Measurements from ENCODE around the gene RBM42.
A peak's percentile ranks its signal among the peaks of the same experiment; 100 is the strongest.
"Not testable (repeated sequence)": the region's sequence is repeated elsewhere in the genome, so short reads cannot be mapped to it uniquely, and the experiment has no call there.

RBM42 gene

DNA sequence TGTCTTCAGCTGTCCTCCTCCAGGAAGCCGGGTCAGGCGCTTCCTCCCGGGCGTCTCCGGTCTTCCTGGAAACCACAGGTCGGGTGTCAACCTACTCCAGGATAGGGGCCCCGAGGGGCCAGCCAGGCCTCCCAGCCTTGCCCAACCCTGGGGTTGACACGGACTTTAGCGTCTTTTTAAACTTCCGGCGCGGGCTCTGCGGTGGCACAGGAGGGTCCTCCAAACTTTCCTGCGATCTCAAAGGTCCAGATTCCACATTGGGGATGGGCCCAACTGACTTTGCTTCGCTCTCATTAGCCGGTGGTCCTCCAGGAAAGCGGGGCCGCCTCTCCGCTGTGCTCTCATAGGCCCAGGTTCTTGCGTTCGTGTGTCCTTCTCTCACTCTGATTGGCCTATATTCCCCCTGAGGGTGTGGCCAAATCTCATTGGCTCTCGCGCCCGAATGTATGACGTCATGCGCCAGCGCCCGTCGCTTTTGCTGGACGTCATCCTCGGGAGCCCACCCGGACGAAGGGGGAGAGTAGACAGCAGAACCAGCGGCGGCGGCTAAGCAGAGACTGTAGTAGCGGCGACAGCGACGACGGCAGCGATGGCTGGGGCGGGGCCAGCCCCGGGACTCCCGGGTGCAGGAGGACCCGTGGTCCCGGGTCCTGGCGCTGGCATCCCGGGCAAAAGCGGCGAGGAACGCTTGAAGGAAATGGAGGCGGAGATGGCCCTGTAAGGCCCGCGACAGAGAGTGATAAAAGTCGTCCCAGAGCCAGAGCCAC, at the start of gene RBM42:
Gene RBM42 (plus strand): TSS at position 472 of the 767 bp plus-strand sequence. CDS start 118 bp downstream, at position 590.
- DNase-seq (ENCODE audit: low read depth in 2 of 2), result peak; percentile 94 to 95

- no peak for DNase-seq (ENCODE audit: low read depth in 2 of 2)
Measured at GRCh38 chr19:35582760-35583159, 46.1 kb upstream of the RBM42 start.

DNA sequence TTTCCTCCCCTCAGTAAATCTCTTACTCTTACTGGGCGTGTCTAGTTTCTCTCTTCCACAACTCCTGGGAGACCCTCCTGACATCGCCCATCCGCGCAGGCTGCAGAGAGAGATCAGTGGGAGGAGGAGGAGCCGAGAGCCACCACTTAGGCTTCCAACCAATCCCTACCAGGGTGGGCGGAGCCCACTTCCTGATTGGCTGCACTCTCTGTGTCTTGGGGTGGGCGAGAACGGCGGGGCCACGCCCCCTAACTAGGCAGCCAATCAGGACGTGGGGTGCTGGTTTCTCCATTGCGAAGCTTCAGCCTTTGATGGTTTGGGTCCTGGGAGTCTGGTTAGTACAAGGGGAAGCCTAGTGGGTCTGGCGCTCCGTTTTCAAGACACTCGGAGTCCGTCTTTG, 43.0 kb upstream of the RBM42 start, which contains the start of gene PMIS2:
Gene PMIS2 (plus strand): TSS at position 326 of the 400 bp plus-strand sequence. CDS start 87 bp downstream, outside the sequence.
- no peak for DNase-seq (ENCODE audit: low read depth in 2 of 2)

DNA sequence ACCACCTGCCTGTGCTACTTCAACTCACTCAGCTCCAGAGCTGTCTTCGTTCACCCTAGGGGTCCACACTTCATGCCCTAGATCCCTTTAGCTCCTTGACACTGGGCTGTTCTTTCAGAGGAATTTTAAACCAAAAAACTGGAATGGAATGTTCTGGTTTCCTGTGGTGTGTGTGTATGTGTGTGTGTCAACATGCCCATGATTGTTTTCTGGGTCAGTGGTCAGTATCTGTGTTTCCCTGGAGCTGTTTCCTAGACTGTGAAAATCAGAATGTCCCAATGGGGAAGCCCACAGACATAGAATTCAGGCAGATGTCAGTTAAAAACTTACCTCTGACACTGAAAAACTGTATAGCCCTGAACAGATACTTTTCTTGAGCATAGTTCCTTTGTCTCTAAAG, 41.5 kb upstream of the RBM42 start:
- no peak for DNase-seq (ENCODE audit: low read depth in 2 of 2)

GRCh38 chr19:35590875-35591274, 38.0 kb upstream of the RBM42 start:
- no peak for DNase-seq (ENCODE audit: low read depth in 2 of 2)

DNA sequence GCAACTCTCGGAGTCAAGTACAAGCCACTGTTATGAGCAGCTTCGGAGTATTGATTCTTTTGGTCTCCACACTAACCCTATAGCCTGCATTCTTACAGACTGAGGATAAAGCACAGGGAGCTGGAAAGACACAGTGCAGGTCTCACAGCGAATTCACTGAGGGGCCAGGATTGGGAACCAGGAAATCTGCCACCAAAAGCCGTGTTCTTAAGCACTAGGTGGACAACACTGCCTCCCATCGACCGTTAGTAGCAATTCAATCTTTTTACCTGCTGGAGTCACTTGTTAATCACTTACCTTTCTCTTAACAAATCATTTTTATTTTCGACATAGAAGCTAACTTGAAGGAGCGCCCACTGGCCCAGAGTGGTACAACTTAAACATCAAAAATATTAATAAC, 36.6 kb upstream of the RBM42 start:
- no peak for DNase-seq (ENCODE audit: low read depth in 2 of 2)

- not testable (repeated sequence) for DNase-seq (ENCODE audit: low read depth in 2 of 2)
Measured at GRCh38 chr19:35595026-35595425, 33.8 kb upstream of the RBM42 start.

DNA sequence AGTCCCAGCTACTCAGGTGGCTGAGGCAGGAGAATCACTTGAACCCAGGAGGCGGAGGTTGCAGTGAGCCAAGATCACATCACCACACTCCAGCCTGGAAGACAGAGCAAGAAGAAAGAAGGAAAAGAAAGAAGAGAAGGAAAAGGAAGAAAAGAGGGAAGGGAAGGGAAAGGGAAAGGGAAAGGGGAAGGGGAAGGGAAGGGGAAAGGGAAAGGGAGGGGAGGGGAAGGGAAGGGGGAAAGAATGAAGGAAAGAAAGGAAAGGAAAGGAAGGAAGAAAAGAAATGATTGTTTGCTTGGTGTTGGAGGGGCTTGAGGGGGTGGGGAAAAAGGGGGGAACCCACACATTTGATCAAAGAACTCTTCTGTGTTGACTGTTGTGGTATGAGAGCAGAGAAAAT, 32.9 kb upstream of the RBM42 start:
- DNase-seq (ENCODE audit: low read depth in 2 of 2), result no peak

DNA sequence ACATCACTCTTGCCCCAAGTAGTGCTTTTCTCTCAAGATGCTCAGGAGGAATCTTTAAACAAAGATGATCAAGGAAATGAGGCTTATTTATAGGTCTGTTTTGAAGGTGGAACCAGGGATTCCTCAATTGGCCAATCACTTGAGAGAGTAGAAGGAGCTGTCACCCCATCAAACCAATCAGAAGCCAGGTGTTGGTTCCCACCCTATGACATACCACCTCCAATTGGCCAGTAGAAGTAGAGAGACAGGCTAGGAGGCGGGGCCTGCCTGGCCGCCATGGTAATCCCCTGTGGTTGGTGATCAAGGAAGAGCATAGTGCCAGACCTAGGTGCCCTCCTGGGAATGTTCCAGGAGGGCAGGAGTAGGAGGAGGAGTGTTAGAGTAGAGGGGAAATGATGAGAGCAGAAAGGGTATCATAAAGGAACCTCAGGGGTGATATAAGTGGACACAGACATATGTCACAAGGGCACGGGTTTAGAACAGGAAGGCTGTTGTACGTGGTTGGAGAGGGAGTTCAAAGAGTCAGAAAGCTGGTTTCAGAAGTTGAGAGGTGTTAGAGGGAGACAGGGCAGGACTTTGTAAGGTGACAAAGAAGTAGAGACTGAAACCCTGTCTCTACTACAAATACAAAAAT, 32.4 kb upstream of the RBM42 start:
- no peak for DNase-seq (ENCODE audit: low read depth in 2 of 2)

- no peak for DNase-seq (ENCODE audit: low read depth in 2 of 2)
Measured at GRCh38 chr19:35601971-35602370, 26.9 kb upstream of the RBM42 start.

GRCh38 chr19:35604436-35604835, 24.4 kb upstream of the RBM42 start:
- DNase-seq (ENCODE audit: low read depth in 2 of 2), result not testable (repeated sequence)

DNA sequence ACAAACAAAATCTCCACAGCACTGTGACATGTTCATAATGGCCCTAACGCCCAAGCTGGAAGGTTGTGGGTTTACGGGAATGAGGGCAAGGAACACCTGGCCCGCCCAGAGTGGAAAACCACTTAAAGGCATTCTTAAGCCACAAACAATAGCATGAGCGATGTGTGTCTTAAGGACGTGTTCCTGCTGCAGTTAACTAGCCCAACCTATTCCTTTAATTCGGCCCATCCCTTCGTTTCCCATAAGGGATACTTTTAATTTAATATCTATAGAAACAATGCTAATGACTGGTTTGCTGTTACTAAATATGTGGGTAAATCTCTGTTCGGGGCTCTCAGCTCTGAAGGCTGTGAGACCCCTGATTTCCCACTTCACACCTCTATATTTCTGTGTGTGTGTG, 21.7 kb upstream of the RBM42 start:
- not testable (repeated sequence) for DNase-seq (ENCODE audit: low read depth in 2 of 2)

DNA sequence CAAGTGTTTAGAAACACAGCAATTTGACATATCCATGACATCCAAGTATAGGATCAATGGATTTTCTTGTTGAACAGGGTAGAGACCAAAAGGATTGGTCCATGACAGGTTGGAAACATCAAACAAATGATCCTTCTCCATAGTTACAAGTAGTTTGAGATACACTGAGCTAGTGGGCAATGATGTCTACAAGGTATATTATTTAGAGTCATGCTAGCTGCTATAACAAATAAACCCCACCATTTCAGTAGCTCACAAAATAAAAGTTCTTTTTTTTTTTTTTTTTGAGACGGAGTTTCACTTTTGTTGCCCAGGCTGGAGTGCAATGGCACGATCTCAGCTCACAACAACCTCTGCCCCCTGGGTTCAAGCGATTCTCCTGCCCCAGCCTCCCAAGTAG, 21.2 kb upstream of the RBM42 start:
- DNase-seq (ENCODE audit: low read depth in 2 of 2), result no peak

GRCh38 chr19:35608251-35608650, 20.6 kb upstream of the RBM42 start:
- no peak for DNase-seq (ENCODE audit: low read depth in 2 of 2)

- DNase-seq (ENCODE audit: low read depth in 2 of 2), result no peak
Measured at GRCh38 chr19:35609851-35610353, 18.9 kb upstream of the RBM42 start.

DNA sequence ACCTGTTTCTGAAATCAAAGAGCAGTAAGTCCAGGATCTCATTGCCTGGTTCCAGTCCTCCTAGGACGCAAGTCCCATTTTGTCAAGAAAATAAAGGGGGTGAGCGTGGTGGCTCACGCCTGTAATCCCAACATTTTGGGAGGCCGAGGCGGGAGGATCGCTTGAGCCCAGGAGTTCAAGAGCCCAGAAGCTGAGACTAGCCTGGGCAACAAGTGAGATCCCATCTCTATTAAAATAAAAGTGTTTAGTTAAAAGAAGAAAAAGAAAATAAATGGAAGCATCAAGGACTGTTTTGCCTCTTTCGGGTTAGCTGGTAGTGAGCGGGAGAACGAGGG, 16.6 kb upstream of the RBM42 start:
- DNase-seq (ENCODE audit: low read depth in 2 of 2), result no peak

DNA sequence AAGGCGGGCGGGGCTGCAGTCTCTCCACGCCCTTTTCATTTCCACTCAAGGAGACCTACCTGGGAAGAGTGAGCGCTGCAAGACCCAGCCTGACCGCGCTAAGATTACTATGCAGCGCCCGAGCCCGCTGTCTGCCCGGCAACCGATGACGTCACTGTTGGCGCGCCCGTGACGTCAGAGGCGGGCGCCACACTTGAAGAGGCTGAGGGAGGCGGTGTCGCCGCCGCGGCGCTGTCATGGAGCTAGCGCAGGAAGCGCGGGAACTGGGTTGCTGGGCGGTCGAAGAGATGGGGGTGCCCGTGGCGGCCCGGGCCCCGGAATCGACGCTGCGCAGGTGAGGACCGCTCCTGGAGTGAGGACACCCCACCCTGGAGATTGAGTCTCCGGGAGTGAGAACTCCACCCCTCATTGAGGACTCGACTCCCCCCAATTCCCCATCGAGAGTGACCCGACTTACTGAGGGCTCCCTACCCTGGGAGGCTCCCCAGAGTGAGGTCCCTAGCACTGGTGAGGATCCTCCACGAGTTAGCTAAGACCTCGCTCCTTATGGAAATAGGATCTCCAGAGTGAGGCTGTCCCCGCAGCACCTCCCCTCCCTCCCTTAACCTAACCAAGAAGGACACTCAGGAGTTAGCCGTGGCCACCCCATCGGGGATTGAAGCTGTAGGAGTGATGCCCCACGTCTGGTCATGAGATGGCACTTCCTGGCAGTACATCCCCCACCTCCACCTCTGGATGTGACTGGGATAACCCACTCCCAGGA, 16.1 kb upstream of the RBM42 start, which contains the start of gene HAUS5:
Gene HAUS5 (plus strand): TSS at position 177 of the 763 bp plus-strand sequence. CDS start 60 bp downstream, at position 237.
- DNase-seq (ENCODE audit: low read depth in 2 of 2), result peak; percentile 85 to 91

- no peak for DNase-seq (ENCODE audit: low read depth in 2 of 2)
Measured at GRCh38 chr19:35613574-35613973, 15.3 kb upstream of the RBM42 start.

- DNase-seq (ENCODE audit: low read depth in 2 of 2), result no peak
Measured at GRCh38 chr19:35615036-35615435, 13.8 kb upstream of the RBM42 start.

GRCh38 chr19:35618857-35619256, 10.0 kb upstream of the RBM42 start:
- no peak for DNase-seq (ENCODE audit: low read depth in 2 of 2)

DNA sequence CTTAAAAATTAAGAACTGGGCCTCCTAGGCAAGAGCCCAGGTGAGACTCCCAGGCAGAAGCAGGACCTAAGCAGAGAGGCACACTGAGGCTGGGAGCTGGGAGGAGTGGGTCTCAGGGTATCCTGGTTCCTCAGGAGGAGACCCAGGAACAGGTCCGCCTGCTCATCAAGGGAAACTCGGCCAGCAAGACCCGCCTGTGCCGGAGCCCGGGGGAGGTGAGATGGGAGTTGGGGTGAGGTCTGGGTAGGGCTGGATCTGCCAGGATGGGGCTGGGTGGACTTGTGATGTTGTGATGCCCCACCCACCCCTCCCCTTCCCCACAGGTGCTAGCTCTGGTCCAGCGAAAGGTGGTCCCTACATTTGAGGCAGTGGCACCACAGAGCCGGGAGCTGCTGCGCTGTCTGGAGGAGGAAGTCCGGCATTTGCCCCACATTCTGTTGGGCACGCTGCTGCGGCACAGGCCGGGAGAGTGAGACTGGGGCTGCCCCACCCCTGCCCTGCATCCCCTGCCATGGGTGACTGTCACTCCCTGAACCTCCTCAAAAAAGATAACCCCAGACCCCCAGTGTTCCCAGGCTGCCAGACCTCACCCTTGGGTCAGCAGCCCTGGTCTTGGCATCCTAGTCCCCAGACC, 9.4 kb upstream of the RBM42 start:
- no peak for DNase-seq (ENCODE audit: low read depth in 2 of 2)

DNA sequence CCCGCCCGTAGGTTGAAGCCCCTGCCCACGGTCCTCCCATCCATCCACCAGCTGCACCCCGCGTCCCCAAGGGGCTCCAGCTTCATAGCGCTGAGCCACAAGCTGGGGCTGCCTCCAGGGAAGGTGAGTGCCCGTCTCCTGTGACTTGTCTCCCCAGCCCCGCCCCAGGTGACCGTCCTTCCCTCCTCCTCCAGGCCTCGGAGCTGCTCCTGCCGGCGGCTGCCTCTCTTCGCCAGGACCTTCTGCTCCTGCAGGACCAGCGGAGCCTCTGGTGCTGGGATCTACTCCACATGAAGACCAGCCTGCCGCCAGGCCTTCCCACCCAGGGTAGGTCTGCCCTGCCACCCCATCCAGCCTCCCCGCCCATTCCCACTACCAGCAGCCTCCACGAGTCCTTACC, 8.8 kb upstream of the RBM42 start:
- no peak for DNase-seq (ENCODE audit: low read depth in 2 of 2)
